ENCODE measurements around the gene IQGAP2. TPM values are rescaled to one million over a fixed set of nuclear protein-coding genes. Genes with fewer than 3 reads are reported as not detected.

IQGAP2 gene
- total RNA-seq, 1 experiment from 2014 or later = not detected

DNA sequence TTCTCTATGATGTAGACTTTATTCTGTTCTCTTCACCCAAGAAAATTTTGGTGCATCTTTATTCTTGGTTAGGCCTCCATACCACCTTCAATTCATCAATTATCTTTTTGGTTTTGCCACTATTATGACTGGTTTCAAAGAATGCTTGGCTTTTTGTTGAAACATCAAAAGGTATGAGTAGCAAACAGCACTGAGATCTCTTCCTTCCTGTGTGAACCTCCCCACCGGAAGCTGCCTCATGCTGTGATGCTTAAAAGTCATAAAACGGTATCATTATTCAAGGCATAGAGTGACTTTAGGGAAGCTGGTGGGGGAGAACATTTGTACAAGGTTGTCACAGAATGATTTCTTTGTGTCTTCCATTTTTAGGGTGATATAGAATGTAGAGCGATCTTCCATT lies 70.6 kb downstream of the IQGAP2 start:
- no peak for DNase-seq
- ChIA-PET CTCF (no interaction called here), POLR2A (ENCODE audit: unreplicated experiment) (no interaction called here)
- no peak overlapping the region for H3K27ac ChIP-seq
- no peaks in the 10 kb centered on the region for H3K4me1 ChIP-seq (replicated peaks; ENCODE audit: insufficient read depth)
- no peaks in the 10 kb centered on the region for H3K27me3 ChIP-seq (ENCODE audit: insufficient read depth, low read depth)
- no peaks in the 10 kb centered on the region for H3K79me2 ChIP-seq (ENCODE audit: low read depth)
- intact Hi-C loops (cut with micrococcal nuclease; ENCODE audit: unreplicated experiment) = no loop called here
- H3K4me2 ChIP-seq = no peak overlapping the region
- no peaks in the 10 kb centered on the region for H3K9me3 ChIP-seq (ENCODE audit: insufficient read depth, low read depth)
- no peak overlapping the region for H2AFZ ChIP-seq
- TF ChIP-seq, protein P1, sequence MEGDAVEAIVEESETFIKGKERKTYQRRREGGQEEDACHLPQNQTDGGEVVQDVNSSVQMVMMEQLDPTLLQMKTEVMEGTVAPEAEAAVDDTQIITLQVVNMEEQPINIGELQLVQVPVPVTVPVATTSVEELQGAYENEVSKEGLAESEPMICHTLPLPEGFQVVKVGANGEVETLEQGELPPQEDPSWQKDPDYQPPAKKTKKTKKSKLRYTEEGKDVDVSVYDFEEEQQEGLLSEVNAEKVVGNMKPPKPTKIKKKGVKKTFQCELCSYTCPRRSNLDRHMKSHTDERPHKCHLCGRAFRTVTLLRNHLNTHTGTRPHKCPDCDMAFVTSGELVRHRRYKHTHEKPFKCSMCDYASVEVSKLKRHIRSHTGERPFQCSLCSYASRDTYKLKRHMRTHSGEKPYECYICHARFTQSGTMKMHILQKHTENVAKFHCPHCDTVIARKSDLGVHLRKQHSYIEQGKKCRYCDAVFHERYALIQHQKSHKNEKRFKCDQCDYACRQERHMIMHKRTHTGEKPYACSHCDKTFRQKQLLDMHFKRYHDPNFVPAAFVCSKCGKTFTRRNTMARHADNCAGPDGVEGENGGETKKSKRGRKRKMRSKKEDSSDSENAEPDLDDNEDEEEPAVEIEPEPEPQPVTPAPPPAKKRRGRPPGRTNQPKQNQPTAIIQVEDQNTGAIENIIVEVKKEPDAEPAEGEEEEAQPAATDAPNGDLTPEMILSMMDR (conservative IDR thresholded peaks at IDR 0.05) = no peak
- TF ChIP-seq EZH2 (IDR thresholded peaks at IDR 0.05; ENCODE audit: low read depth) = no peak
- no TSS peak for BruUV-seq (replicated peaks)
- no peaks in the 10 kb centered on the region for H3F3A ChIP-seq (ENCODE audit: insufficient read depth, low read depth)
- H3K9me2 ChIP-seq (ENCODE audit: insufficient read depth) = no peaks in the 10 kb centered on the region
- H3K4me3 ChIP-seq = no peak overlapping the region
- no peaks in the 10 kb centered on the region for H3K36me3 ChIP-seq (ENCODE audit: low read depth)
- H4K20me1 ChIP-seq (ENCODE audit: insufficient read depth) = no peaks in the 10 kb centered on the region

GRCh38 chr5:76474377-76474776 lies 71.3 kb downstream of the IQGAP2 start:
- ChIA-PET CTCF (no interaction called here), POLR2A (ENCODE audit: unreplicated experiment) (no interaction called here)
- H3K27ac ChIP-seq = no peak overlapping the region
- no peaks in the 10 kb centered on the region for H3K4me1 ChIP-seq (replicated peaks; ENCODE audit: insufficient read depth)
- no peaks in the 10 kb centered on the region for H3K79me2 ChIP-seq (ENCODE audit: low read depth)
- TF ChIP-seq EZH2 (IDR thresholded peaks at IDR 0.05; ENCODE audit: low read depth) = no peak
- TF ChIP-seq, protein P1 (conservative IDR thresholded peaks at IDR 0.05) = no peak
- H3F3A ChIP-seq (ENCODE audit: insufficient read depth, low read depth) = no peaks in the 10 kb centered on the region
- no peak overlapping the region for H3K4me3 ChIP-seq
- no peaks in the 10 kb centered on the region for H3K36me3 ChIP-seq (ENCODE audit: low read depth)
- no peaks in the 10 kb centered on the region for H3K9me3 ChIP-seq (ENCODE audit: insufficient read depth, low read depth)
- DNase-seq = no peak
- H3K4me2 ChIP-seq = no peak overlapping the region
- H2AFZ ChIP-seq = no peak overlapping the region
- no TSS peak for BruUV-seq (replicated peaks)
- H3K9me2 ChIP-seq (ENCODE audit: insufficient read depth) = no peaks in the 10 kb centered on the region
- no peaks in the 10 kb centered on the region for H3K27me3 ChIP-seq (ENCODE audit: insufficient read depth, low read depth)
- no peaks in the 10 kb centered on the region for H4K20me1 ChIP-seq (ENCODE audit: insufficient read depth)
- intact Hi-C loops (cut with micrococcal nuclease; ENCODE audit: unreplicated experiment) = no loop called here

DNA sequence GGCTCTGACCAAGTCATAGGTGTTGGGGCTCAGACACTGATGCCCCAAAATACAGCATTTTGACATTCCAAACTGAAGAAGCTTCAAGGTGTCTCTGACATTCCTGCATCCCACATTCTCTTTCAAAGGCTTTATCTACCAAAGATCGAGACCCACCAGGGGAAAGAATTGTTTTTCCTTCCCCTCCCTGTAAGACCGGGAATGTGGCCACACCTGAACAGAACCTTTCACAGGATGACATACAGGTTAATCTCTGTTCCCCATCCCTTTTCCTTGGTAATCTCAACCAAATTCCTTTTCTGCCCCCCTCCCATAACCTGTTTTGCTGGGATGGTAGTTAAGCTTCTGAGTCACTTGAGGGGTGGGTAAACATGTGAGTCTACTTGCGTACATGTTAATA lies 72.3 kb downstream of the IQGAP2 start:
- no peaks in the 10 kb centered on the region for H3K36me3 ChIP-seq (ENCODE audit: low read depth)
- H3K9me2 ChIP-seq (ENCODE audit: insufficient read depth) = no peaks in the 10 kb centered on the region
- H2AFZ ChIP-seq = no peak overlapping the region
- H3K27ac ChIP-seq = no peak overlapping the region
- no peaks in the 10 kb centered on the region for H4K20me1 ChIP-seq (ENCODE audit: insufficient read depth)
- H3K27me3 ChIP-seq (ENCODE audit: insufficient read depth, low read depth) = no peaks in the 10 kb centered on the region
- TF ChIP-seq, protein P1 (conservative IDR thresholded peaks at IDR 0.05) = no peak
- TF ChIP-seq EZH2 (IDR thresholded peaks at IDR 0.05; ENCODE audit: low read depth) = no peak
- H3K79me2 ChIP-seq (ENCODE audit: low read depth) = no peaks in the 10 kb centered on the region
- H3K4me2 ChIP-seq = no peak overlapping the region
- ChIA-PET CTCF (no interaction called here), POLR2A (ENCODE audit: unreplicated experiment) (no interaction called here)
- no peak overlapping the region for H3K4me3 ChIP-seq
- DNase-seq = no peak
- intact Hi-C loops (cut with micrococcal nuclease; ENCODE audit: unreplicated experiment) = no loop called here
- H3K4me1 ChIP-seq (replicated peaks; ENCODE audit: insufficient read depth) = no peaks in the 10 kb centered on the region
- no peaks in the 10 kb centered on the region for H3K9me3 ChIP-seq (ENCODE audit: insufficient read depth, low read depth)
- H3F3A ChIP-seq (ENCODE audit: insufficient read depth, low read depth) = no peaks in the 10 kb centered on the region
- no TSS peak for BruUV-seq (replicated peaks)
